Gastroesophageal sphincter (tissue), 4 donors: Measurements from ENCODE around the gene PCDHGA1. TPM values are rescaled to one million over a fixed set of nuclear protein-coding genes. Genes with fewer than 3 reads are reported as not detected.

Experiments used
- ATAC-seq: fragments of 150-250 bp; one replicate; pipeline ENCODE4 v1.9.1; 2016; ENCODE audit warnings: mild to moderate bottlenecking, moderate library complexity
- H3K27ac ChIP-seq, 4 donors: fragments of 200-600 bp; sonication (generic) in 3 of 4; 1 replicate in 3 of 4; 2 replicates in 1 of 4; pipeline ENCODE4 v1.5.1; 2016 to 2019
- H3K27me3 ChIP-seq: fragments of 200-600 bp; sonication (generic); one replicate; pipeline ENCODE4 v1.5.1; 2019
- H3K36me3 ChIP-seq, 2 donors: fragments of 200-600 bp; sonication (generic); one replicate each; pipeline ENCODE4 v1.5.1; 2019; ENCODE audit warnings: control low read depth in 1 of 2
- H3K4me1 ChIP-seq, 3 donors: fragments of 200-600 bp; sonication (generic); 1 replicate in 2 of 3; 2 replicates in 1 of 3; pipeline ENCODE4 v1.5.1; 2016 to 2019; ENCODE audit warnings: control low read depth in 2 of 3
- H3K4me3 ChIP-seq, 2 donors: fragments of 200-600 bp; sonication (generic); one replicate each; pipeline ENCODE4 v1.5.1; 2019; ENCODE audit warnings: mild to moderate bottlenecking in 1 of 2, moderate library complexity in 1 of 2
- H3K9me3 ChIP-seq, 3 donors: fragments of 200-600 bp; sonication (generic); one replicate each; pipeline ENCODE4 v1.5.1; 2017 to 2019; ENCODE audit warnings: control low read depth in 2 of 3
- CTCF ChIP-seq, 4 experiments: fragments of 200-600 bp in 2 of 4; fragments of 450-650 bp in 2 of 4; sonication (generic) in 1 of 4; IDR thresholded peaks; one replicate each; pipeline ENCODE4 v1.5.1; 2017 to 2019; ENCODE audit warnings: antibody characterized with exemption in 4 of 4, mild to moderate bottlenecking in 2 of 4, moderate library complexity in 2 of 4
- EP300 ChIP-seq: sonication (generic); formaldehyde crosslinking; IDR thresholded peaks from one replicate; pipeline ENCODE4 v1.6.1; 2017; ENCODE audit warnings: antibody characterized with exemption, mild to moderate bottlenecking
- POLR2A ChIP-seq, 2 donors: fragments of 450-650 bp; IDR thresholded peaks; one replicate each; pipeline ENCODE4 v1.6.1; 2017; ENCODE audit warnings: antibody characterized with exemption in 2 of 2, mild to moderate bottlenecking in 2 of 2, moderate library complexity in 1 of 2
- POLR2AphosphoS5 ChIP-seq: sonication (generic); formaldehyde crosslinking; IDR thresholded peaks from one replicate; pipeline ENCODE4 v1.6.1; 2017; ENCODE audit warnings: antibody characterized with exemption
- WGBS, 2 donors: methylation state at CpG; one replicate each; pipeline ENCODE4 v1.1.5; 2018; ENCODE audit warnings: low coverage in 1 of 2; 5-methylcytosine and 5-hydroxymethylcytosine counted together
- total RNA-seq, 4 donors: library from RNA; depleted of rRNA; stranded (reverse); fragments of >200 nt; gene quantifications; one replicate each; pipeline ENCODE4 v1.1.0, GENCODE V29; 2016

The PCDHGA1 gene
- total RNA-seq, 4 donors from 2014 or later = 0.67 to 1.3 (median 1.1) TPM

DNA sequence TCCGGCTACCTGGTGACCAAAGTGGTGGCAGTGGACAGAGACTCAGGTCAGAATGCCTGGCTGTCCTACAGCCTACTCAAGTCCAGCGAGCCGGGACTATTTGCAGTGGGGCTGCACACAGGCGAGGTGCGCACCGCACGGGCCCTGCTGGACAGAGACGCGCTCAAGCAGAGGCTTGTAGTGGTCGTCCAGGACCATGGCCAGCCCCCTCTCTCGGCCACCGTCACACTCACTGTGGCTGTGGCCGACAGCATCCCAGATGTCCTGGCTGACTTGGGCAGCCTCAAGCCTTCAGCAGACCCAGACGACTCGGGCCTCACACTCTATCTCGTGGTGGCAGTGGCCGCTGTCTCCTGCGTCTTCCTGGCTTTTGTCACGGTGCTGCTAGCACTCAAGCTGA is 26.6 kb downstream of the PCDHGA1 start:
- no peak for ATAC-seq

GRCh38 chr5:141359790-141360426 is 29.6 kb downstream of the PCDHGA1 start, which contains the start of gene PCDHGB2:
TSS of gene PCDHGB2 (plus strand) at chr5:141359994. CDS start at chr5:141360136, 142 bp downstream.
- peaks cover 0 to 100% (median 4%) of the 10 kb centered on the region in 3 donors for H3K9me3 ChIP-seq
- peak in 2 of 4 experiments; percentile 15 to 21 for TF ChIP-seq CTCF (IDR thresholded peaks at IDR 0.05)
- no peak for TF ChIP-seq POLR2A (IDR thresholded peaks at IDR 0.05)
- H3K4me3 ChIP-seq = peak within 1 kb of the TSS; percentile 25 to 34
- peaks cover 28% of the 10 kb centered on the region for H3K27me3 ChIP-seq
- ATAC-seq = no peak
- H3K36me3 ChIP-seq = peaks cover 0 to 30% of the 10 kb centered on the region in 2 donors
- no peak within 1 kb of the TSS for H3K27ac ChIP-seq
- WGBS, 2 donors = 15 to 18% methylated on average over 12 to 16 of the region's 24 CpGs
- H3K4me1 ChIP-seq = no peaks in the 10 kb centered on the region

More for the DNA sequence above, 26.6 kb downstream of the PCDHGA1 start:
- Histone ChIP-seq H3K4me3 (no peak overlapping the region), H3K27me3 (peaks cover 24% of the 10 kb centered on the region), H3K27ac (no peak overlapping the region), H3K36me3 (peaks cover 0 to 26% of the 10 kb centered on the region in 2 donors), H3K4me1 (no peaks in the 10 kb centered on the region), H3K9me3 (peaks cover 0 to 98% (median 4%) of the 10 kb centered on the region in 3 donors)
- no CpG with 5 or more reads among the region's 19 CpGs for WGBS, 2 donors
- no peak for TF ChIP-seq CTCF (IDR thresholded peaks at IDR 0.05)
- TF ChIP-seq POLR2A (IDR thresholded peaks at IDR 0.05) = no peak
- TF ChIP-seq EP300 = no peak
- no peak for TF ChIP-seq POLR2AphosphoS5

DNA sequence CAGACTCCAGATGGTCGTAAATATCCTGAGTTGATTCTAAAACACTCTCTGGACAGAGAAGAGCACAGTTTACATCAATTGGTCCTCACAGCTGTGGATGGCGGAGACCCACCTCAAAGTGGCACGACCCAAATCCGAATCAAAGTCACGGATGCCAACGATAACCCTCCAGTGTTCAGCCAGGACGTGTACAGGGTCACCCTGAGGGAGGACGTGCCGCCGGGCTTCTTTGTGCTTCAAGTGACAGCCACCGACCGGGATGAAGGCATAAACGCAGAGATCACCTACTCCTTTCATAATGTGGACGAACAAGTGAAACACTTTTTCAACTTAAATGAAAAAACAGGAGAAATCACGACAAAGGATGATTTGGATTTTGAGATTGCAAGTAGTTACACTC is 30.4 kb downstream of the PCDHGA1 start:
- ATAC-seq = no peak
- 28 to 44% methylated on average over 6 to 12 of the region's 15 CpGs for WGBS, 2 donors
- H3K9me3 ChIP-seq = peaks cover 0 to 100% (median 4%) of the 10 kb centered on the region in 3 donors

GRCh38 chr5:141362719-141363118 is 32.4 kb downstream of the PCDHGA1 start:
- H3K4me3 ChIP-seq = no peak overlapping the region
- peaks cover 0 to 100% (median 7%) of the 10 kb centered on the region in 3 donors for H3K9me3 ChIP-seq
- no peak for TF ChIP-seq EP300
- H3K27me3 ChIP-seq = peaks cover 37% of the 10 kb centered on the region
- ATAC-seq = no peak
- no peaks in the 10 kb centered on the region for H3K4me1 ChIP-seq
- no peak overlapping the region for H3K27ac ChIP-seq
- peaks cover 0 to 13% of the 10 kb centered on the region in 2 donors for H3K36me3 ChIP-seq

More for the DNA sequence above, 30.4 kb downstream of the PCDHGA1 start:
- Histone ChIP-seq H3K27me3 (peaks cover 29% of the 10 kb centered on the region), H3K4me1 (no peaks in the 10 kb centered on the region), H3K27ac (no peak overlapping the region), H3K4me3 (no peak overlapping the region), H3K36me3 (peaks cover 0 to 23% of the 10 kb centered on the region in 2 donors)
- TF ChIP-seq POLR2A (IDR thresholded peaks at IDR 0.05) = no peak
- no peak for TF ChIP-seq POLR2AphosphoS5
- no peak for TF ChIP-seq EP300
- TF ChIP-seq CTCF (IDR thresholded peaks at IDR 0.05) = no peak

GRCh38 chr5:141363952-141364660 is 33.8 kb downstream of the PCDHGA1 start, which contains the start of gene PCDHGA5:
TSS of gene PCDHGA5 (plus strand) at chr5:141364162. CDS start at chr5:141364331, 169 bp downstream.
- Histone ChIP-seq H3K27ac (peak within 1 kb of the TSS in 1 of 4 donors; percentile 5), H3K27me3 (peaks cover 37% of the 10 kb centered on the region), H3K9me3 (peaks cover 0 to 100% (median 7%) of the 10 kb centered on the region in 3 donors), H3K36me3 (peaks cover 0 to 10% of the 10 kb centered on the region in 2 donors), H3K4me1 (no peaks in the 10 kb centered on the region), H3K4me3 (peak within 1 kb of the TSS in 1 of 2 donors; percentile 35)
- WGBS, 2 donors = 8 to 19% methylated on average over 11 to 23 of the region's 34 CpGs
- TF ChIP-seq EP300 (no peak), POLR2A (IDR thresholded peaks at IDR 0.05) (no peak), CTCF (IDR thresholded peaks at IDR 0.05) (no peak), POLR2AphosphoS5 (no peak)
- ATAC-seq = no peak
